Uterus (tissue), 2 donors: ENCODE data around the gene AADAT.

Experiments used
- CTCF ChIP-seq, 4 experiments: fragments of 200-600 bp in 2 of 4; fragments of 450-650 bp in 2 of 4; sonication (generic) in 2 of 4; IDR thresholded peaks; one replicate each; pipeline ENCODE4 v1.5.1; 2016 to 2019; ENCODE audit warnings: antibody characterized with exemption in 4 of 4, mild to moderate bottlenecking in 2 of 4, moderate library complexity in 1 of 4
- POLR2A ChIP-seq, 2 donors: fragments of 450-650 bp; IDR thresholded peaks; one replicate each; pipeline ENCODE4 v1.6.1; 2016; ENCODE audit warnings: antibody characterized with exemption in 2 of 2, mild to moderate bottlenecking in 1 of 2, moderate library complexity in 1 of 2

- no peak for TF ChIP-seq CTCF (IDR thresholded peaks at IDR 0.05)
- no peak for TF ChIP-seq POLR2A (IDR thresholded peaks at IDR 0.05)
Observed at GRCh38 chr4:170127758-170128157, 38.0 kb upstream of the AADAT start.
